Kidney (tissue), 14 donors: ENCODE data around the gene GRM7. TPM values are rescaled to one million over a fixed set of nuclear protein-coding genes. Genes with fewer than 3 reads are reported as not detected.

Source experiments
- DNase-seq, 5 donors: peaks; one replicate each; pipeline ENCODE4 v3.0.0-alpha.2; 2013 to 2020
- FAIRE-seq: peaks from 2 replicates; lab custom pipeline; 2012; peaks lifted over from hg19 to GRCh38; lab: Jason Lieb, UNC
- H3K27ac ChIP-seq, 2 donors: one replicate each; pipeline ENCODE4 v1.7.0; 2013; ENCODE audit warnings: low read depth in 2 of 2, low read length in 2 of 2, inconsistent platforms in 1 of 2
- H3K27me3 ChIP-seq: one replicate; pipeline ENCODE4 v1.7.1; 2013; ENCODE audit warnings: low read length, inconsistent platforms; ENCODE audit not compliant: control insufficient read depth, insufficient read depth
- H3K36me3 ChIP-seq, 3 donors: one replicate each; pipeline versions ENCODE4 v1.7.0 to v1.7.1; 2013; ENCODE audit warnings: low read length in 3 of 3, control low read depth in 1 of 3, inconsistent platforms in 1 of 3; ENCODE audit not compliant: insufficient read depth in 3 of 3, control insufficient read depth in 2 of 3
- H3K4me1 ChIP-seq, 3 donors: one replicate each; pipeline versions ENCODE4 v1.7.0 to v1.7.1; 2013; ENCODE audit warnings: low read length in 3 of 3, inconsistent platforms in 1 of 3, low read depth in 1 of 3; ENCODE audit not compliant: control insufficient read depth in 2 of 3, insufficient read depth in 2 of 3
- H3K4me3 ChIP-seq, 3 donors: one replicate each; pipeline versions ENCODE4 v1.7.0 to v1.8.1; 2013; ENCODE audit warnings: low read length in 3 of 3, control low read depth in 1 of 3, inconsistent platforms in 1 of 3
- H3K9ac ChIP-seq, 3 donors: one replicate each; pipeline versions ENCODE4 v1.7.0 to v1.7.1; 2013; ENCODE audit warnings: low read length in 3 of 3, control low read depth in 1 of 3, inconsistent platforms in 1 of 3
- H3K9me3 ChIP-seq, 3 donors: one replicate each; pipeline versions ENCODE4 v1.7.0 to v1.7.1; 2013; ENCODE audit warnings: low read length in 3 of 3, control low read depth in 1 of 3, inconsistent platforms in 1 of 3; ENCODE audit not compliant: control insufficient read depth in 2 of 3, insufficient read depth in 1 of 3
- CTCF ChIP-seq: IDR thresholded peaks from 3 replicates; pipeline ENCODE4 v1.5.1; 2012; ENCODE audit warnings: mild to moderate bottlenecking, moderate library complexity, borderline replicate concordance; ENCODE audit not compliant: insufficient read depth; ENCODE audit errors: extremely low read depth
- intact Hi-C: fragments of 100-400 bp; cut with DNase I; formaldehyde crosslinking; loops from one replicate; pipeline ENCODE4 v1.11.1; 2022
- polyA plus RNA-seq: library from polyadenylated mRNA; stranded (reverse); fragments of 350-450 nt; fragmentation: Illumina TruSeq; extraction: RNeasy Lipid Tissue Mini Kit (QIAGEN cat#74804); gene quantifications from one replicate; pipeline ENCODE4 v1.2.3, GENCODE V29; 2014; ENCODE audit warnings: low read depth, low replicate concordance; ENCODE audit not compliant: insufficient read depth
- total RNA-seq: library from RNA; stranded (reverse); fragmentation: NEBNext Ultra II Directional; extraction: Animal tissue kit (Norgen Biotek cat#: 25700); gene quantifications from one replicate; pipeline ENCODE4 v1.2.1, GENCODE V29; 2021
- donor health status: control.
- donor health status: control.
- donor health status: control.
- donor health status: control.
- donor health status: control.
- donor health status: DM: yes; HTN: yes; CAD: no.
- donor health status: Normal renal cell carcinoma (clear cell type).

Gene GRM7
- total and polyA plus RNA-seq, 2 donors from 2014 or later: 0.16 TPM; not detected in 1

- no peaks in the 10 kb centered on the region for H3K36me3 ChIP-seq
- H3K27me3 ChIP-seq: no peaks in the 10 kb centered on the region
- H3K9ac ChIP-seq: no peak overlapping the region
- H3K9me3 ChIP-seq: no peaks in the 10 kb centered on the region
- no peaks in the 10 kb centered on the region for H3K4me1 ChIP-seq
- intact Hi-C loops: no loop called here
- DNase-seq (no peak), FAIRE-seq (no peak)
- no peak for TF ChIP-seq CTCF
- no peak overlapping the region for H3K4me3 ChIP-seq
- H3K27ac ChIP-seq: no peak overlapping the region
Measured at GRCh38 chr3:7637694-7638093, 776.8 kb downstream of the GRM7 start.

DNA sequence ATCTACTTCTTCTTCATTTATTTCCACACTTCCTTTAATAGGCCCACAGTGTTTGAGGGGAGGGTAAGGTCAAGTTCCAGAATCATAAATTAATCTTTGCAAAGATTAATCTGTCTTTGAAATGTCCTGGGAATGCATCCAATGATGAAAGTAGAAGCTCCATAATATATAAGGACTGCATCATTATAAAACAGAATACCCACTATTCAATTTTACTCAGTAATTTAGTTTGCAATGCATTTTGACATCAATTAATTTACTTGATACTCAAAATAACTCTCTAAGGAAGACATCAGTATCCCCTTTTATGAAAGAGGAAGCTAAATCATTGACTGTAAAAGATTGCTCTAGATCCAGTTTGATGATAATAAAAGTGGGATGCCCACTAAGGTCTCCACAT lies 777.2 kb downstream of the GRM7 start:
- intact Hi-C loops: no loop called here
- TF ChIP-seq CTCF: no peak
- no peaks in the 10 kb centered on the region for H3K4me1 ChIP-seq
- DNase-seq (no peak), FAIRE-seq (no peak)
- no peak overlapping the region for H3K4me3 ChIP-seq
- H3K36me3 ChIP-seq: no peaks in the 10 kb centered on the region
- no peak overlapping the region for H3K27ac ChIP-seq
- no peaks in the 10 kb centered on the region for H3K27me3 ChIP-seq
- no peaks in the 10 kb centered on the region for H3K9me3 ChIP-seq
- H3K9ac ChIP-seq: no peak overlapping the region

DNA sequence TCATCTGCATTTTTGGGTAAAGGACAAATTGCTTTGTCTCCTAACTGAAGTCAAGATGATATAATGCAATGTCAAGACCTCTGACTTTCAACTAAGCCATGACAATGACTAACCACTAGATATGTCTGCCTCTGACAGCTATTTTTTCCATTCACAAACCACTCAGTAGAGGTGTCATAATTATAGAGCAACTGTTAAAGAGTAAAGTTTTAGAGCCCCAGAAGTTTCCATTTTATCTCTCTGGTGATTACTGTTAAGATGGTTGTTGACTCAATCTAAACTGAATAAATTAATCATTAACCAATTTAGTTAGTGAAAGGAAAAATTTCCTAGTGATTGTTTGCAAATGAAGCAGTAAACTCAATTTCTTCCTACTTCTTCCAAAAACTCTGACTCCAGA lies 779.9 kb downstream of the GRM7 start:
- Histone ChIP-seq H3K27me3 (no peaks in the 10 kb centered on the region), H3K27ac (peak overlapping the region in 1 of 2 donors; percentile 16), H3K9me3 (no peaks in the 10 kb centered on the region), H3K36me3 (no peaks in the 10 kb centered on the region), H3K4me3 (no peak overlapping the region), H3K9ac (no peak overlapping the region), H3K4me1 (no peaks in the 10 kb centered on the region)
- FAIRE-seq (peak; percentile 58), DNase-seq (peak in 1 of 5 donors; percentile 23)
- intact Hi-C loops: no loop called here
- no peak for TF ChIP-seq CTCF

- H3K9me3 ChIP-seq: no peaks in the 10 kb centered on the region
- H3K27ac ChIP-seq: no peak overlapping the region
- intact Hi-C loops: no loop called here
- no peaks in the 10 kb centered on the region for H3K27me3 ChIP-seq
- H3K4me3 ChIP-seq: no peak overlapping the region
- peaks cover 0 to 16% (median 3%) of the 10 kb centered on the region in 3 donors for H3K4me1 ChIP-seq
- FAIRE-seq (no peak), DNase-seq (peak in 1 of 5 donors; percentile 14)
- H3K36me3 ChIP-seq: no peaks in the 10 kb centered on the region
- H3K9ac ChIP-seq: no peak overlapping the region
- TF ChIP-seq CTCF: no peak
Measured at GRCh38 chr3:7646851-7647250, 785.9 kb downstream of the GRM7 start.
